Kidney (tissue), 14 donors: ENCODE measurements around the gene IKBIP. TPM values are rescaled to one million over a fixed set of nuclear protein-coding genes. Genes with fewer than 3 reads are reported as not detected.

Source experiments
- DNase-seq, 5 donors: peaks; one replicate each; pipeline ENCODE4 v3.0.0-alpha.2; 2013 to 2020
- FAIRE-seq: peaks from 2 replicates; lab custom pipeline; 2012; peaks lifted over from hg19 to GRCh38; lab: Jason Lieb, UNC
- H3K27ac ChIP-seq, 2 donors: one replicate each; pipeline ENCODE4 v1.7.0; 2013; ENCODE audit warnings: low read depth in 2 of 2, low read length in 2 of 2, inconsistent platforms in 1 of 2
- H3K27me3 ChIP-seq: one replicate; pipeline ENCODE4 v1.7.1; 2013; ENCODE audit warnings: low read length, inconsistent platforms; ENCODE audit not compliant: control insufficient read depth, insufficient read depth
- H3K36me3 ChIP-seq, 3 donors: one replicate each; pipeline versions ENCODE4 v1.7.0 to v1.7.1; 2013; ENCODE audit warnings: low read length in 3 of 3, control low read depth in 1 of 3, inconsistent platforms in 1 of 3; ENCODE audit not compliant: insufficient read depth in 3 of 3, control insufficient read depth in 2 of 3
- H3K4me1 ChIP-seq, 3 donors: one replicate each; pipeline versions ENCODE4 v1.7.0 to v1.7.1; 2013; ENCODE audit warnings: low read length in 3 of 3, inconsistent platforms in 1 of 3, low read depth in 1 of 3; ENCODE audit not compliant: control insufficient read depth in 2 of 3, insufficient read depth in 2 of 3
- H3K4me3 ChIP-seq, 3 donors: one replicate each; pipeline versions ENCODE4 v1.7.0 to v1.8.1; 2013; ENCODE audit warnings: low read length in 3 of 3, control low read depth in 1 of 3, inconsistent platforms in 1 of 3
- H3K9ac ChIP-seq, 3 donors: one replicate each; pipeline versions ENCODE4 v1.7.0 to v1.7.1; 2013; ENCODE audit warnings: low read length in 3 of 3, control low read depth in 1 of 3, inconsistent platforms in 1 of 3
- H3K9me3 ChIP-seq, 3 donors: one replicate each; pipeline versions ENCODE4 v1.7.0 to v1.7.1; 2013; ENCODE audit warnings: low read length in 3 of 3, control low read depth in 1 of 3, inconsistent platforms in 1 of 3; ENCODE audit not compliant: control insufficient read depth in 2 of 3, insufficient read depth in 1 of 3
- intact Hi-C: fragments of 100-400 bp; cut with DNase I; formaldehyde crosslinking; loops from one replicate; pipeline ENCODE4 v1.11.1; 2022
- polyA plus RNA-seq: library from polyadenylated mRNA; stranded (reverse); fragments of 350-450 nt; fragmentation: Illumina TruSeq; extraction: RNeasy Lipid Tissue Mini Kit (QIAGEN cat#74804); gene quantifications from one replicate; pipeline ENCODE4 v1.2.3, GENCODE V29; 2014; ENCODE audit warnings: low read depth, low replicate concordance; ENCODE audit not compliant: insufficient read depth
- total RNA-seq: library from RNA; stranded (reverse); fragmentation: NEBNext Ultra II Directional; extraction: Animal tissue kit (Norgen Biotek cat#: 25700); gene quantifications from one replicate; pipeline ENCODE4 v1.2.1, GENCODE V29; 2021
- TF ChIP-seq, protein P1 (sequence below): IDR thresholded peaks from 3 replicates; pipeline ENCODE4 v1.5.1; 2012; ENCODE audit warnings: mild to moderate bottlenecking, moderate library complexity, borderline replicate concordance; ENCODE audit not compliant: insufficient read depth; ENCODE audit errors: extremely low read depth
- donor health status: control.
- donor health status: control.
- donor health status: control.
- donor health status: control.
- donor health status: control.
- donor health status: DM: yes; HTN: yes; CAD: no.
- donor health status: Normal renal cell carcinoma (clear cell type).

The IKBIP gene
- total and polyA plus RNA-seq, 2 donors from 2014 or later = 5.9 to 10.9 TPM

DNA sequence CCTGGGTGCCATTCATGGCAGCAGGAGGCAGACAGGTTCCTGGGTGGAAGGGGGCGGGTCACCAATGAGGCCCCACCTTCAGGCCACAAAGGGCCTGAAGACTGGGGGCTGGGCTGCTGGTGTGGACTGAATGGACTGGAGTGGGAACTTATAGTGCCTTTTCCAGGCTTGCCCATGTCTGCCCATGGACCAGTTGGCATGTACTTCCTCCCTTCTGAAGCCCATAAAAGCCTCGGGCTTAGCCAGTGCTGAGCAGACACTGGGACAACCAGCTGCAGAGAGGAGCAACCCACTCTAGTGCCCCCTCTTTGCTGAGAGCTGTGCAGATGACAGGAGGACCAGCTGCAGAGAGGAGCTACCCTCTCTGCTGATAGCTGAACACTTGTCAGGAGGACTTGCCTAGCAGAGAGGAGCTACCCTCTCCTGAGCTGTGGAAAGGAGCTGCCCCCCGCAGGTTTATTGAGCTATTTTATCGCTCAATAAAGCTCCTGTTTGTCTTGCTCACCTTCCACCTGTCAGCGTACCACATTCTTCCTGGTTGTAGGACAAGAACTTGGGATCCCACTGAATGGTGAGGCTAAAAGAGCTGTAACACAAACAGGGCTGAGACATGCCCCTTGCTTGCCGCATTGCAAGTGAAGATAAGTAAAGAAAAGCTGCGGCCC is 34.5 kb upstream of the IKBIP start:
- Histone ChIP-seq H3K27me3 (no peaks in the 10 kb centered on the region), H3K9ac (no peak overlapping the region), H3K27ac (no peak overlapping the region), H3K9me3 (no peaks in the 10 kb centered on the region), H3K4me3 (no peak overlapping the region), H3K4me1 (no peaks in the 10 kb centered on the region), H3K36me3 (peaks cover 4 to 15% (median 9%) of the 10 kb centered on the region in 3 donors)
- TF ChIP-seq, protein P1, sequence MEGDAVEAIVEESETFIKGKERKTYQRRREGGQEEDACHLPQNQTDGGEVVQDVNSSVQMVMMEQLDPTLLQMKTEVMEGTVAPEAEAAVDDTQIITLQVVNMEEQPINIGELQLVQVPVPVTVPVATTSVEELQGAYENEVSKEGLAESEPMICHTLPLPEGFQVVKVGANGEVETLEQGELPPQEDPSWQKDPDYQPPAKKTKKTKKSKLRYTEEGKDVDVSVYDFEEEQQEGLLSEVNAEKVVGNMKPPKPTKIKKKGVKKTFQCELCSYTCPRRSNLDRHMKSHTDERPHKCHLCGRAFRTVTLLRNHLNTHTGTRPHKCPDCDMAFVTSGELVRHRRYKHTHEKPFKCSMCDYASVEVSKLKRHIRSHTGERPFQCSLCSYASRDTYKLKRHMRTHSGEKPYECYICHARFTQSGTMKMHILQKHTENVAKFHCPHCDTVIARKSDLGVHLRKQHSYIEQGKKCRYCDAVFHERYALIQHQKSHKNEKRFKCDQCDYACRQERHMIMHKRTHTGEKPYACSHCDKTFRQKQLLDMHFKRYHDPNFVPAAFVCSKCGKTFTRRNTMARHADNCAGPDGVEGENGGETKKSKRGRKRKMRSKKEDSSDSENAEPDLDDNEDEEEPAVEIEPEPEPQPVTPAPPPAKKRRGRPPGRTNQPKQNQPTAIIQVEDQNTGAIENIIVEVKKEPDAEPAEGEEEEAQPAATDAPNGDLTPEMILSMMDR = no peak
- intact Hi-C loops = no loop called here
- DNase-seq (no peak), FAIRE-seq (no peak)

- Histone ChIP-seq H3K27me3 (no peaks in the 10 kb centered on the region), H3K9ac (no peak overlapping the region), H3K9me3 (no peaks in the 10 kb centered on the region), H3K36me3 (peaks cover 4 to 10% (median 6%) of the 10 kb centered on the region in 3 donors), H3K27ac (no peak overlapping the region), H3K4me1 (no peaks in the 10 kb centered on the region), H3K4me3 (no peak overlapping the region)
- TF ChIP-seq, protein P1 = no peak
- FAIRE-seq (no peak), DNase-seq (no peak)
- intact Hi-C loops = no loop called here
Measured at GRCh38 chr12:98678236-98678945, 33.8 kb upstream of the IKBIP start.

DNA sequence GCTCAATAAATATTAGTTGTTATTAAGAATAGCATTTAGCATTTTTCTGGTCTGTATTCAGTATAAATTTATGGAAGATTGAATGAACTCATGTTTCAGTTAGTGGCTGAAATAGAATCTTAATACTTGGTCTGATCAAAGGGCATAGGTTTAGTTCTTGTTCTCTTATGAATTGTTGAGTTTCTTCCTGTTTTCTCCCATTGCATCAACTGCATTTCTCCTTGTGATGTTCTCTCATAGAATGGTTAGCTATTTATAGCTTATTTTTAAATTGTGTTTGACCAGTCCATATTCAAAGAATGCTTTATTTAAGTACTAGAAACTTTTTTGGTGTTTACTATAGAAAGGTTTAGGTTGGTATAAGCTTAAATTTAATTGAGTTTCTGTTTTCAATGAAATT is 30.3 kb upstream of the IKBIP start:
- H3K9me3 ChIP-seq = no peaks in the 10 kb centered on the region
- no peak overlapping the region for H3K27ac ChIP-seq
- intact Hi-C loops = no loop called here
- no peak for FAIRE-seq
- no peaks in the 10 kb centered on the region for H3K4me1 ChIP-seq
- DNase-seq = no peak
- H3K36me3 ChIP-seq = no peaks in the 10 kb centered on the region
- H3K4me3 ChIP-seq = no peak overlapping the region
- H3K9ac ChIP-seq = no peak overlapping the region
- no peaks in the 10 kb centered on the region for H3K27me3 ChIP-seq
- TF ChIP-seq, protein P1 = no peak
